HEK293T (cell line): ENCODE data around the gene CTF1.

Source experiments
- ARNT ChIP-seq: fragments of 450-650 bp; IDR thresholded peaks from 2 replicates; pipeline ENCODE4 v1.6.1; 2017; ENCODE audit warnings: mild to moderate bottlenecking
- BHLHE40 ChIP-seq: fragments of 450-650 bp; IDR thresholded peaks from 2 replicates; pipeline ENCODE4 v1.6.1; 2016; ENCODE audit warnings: mild to moderate bottlenecking, moderate library complexity, borderline replicate concordance
- CTBP1 ChIP-seq: fragments of 450-650 bp; IDR thresholded peaks from 2 replicates; pipeline ENCODE4 v1.6.1; 2016; ENCODE audit warnings: borderline replicate concordance
- FOXK2 ChIP-seq: fragments of 450-650 bp; IDR thresholded peaks from 2 replicates; pipeline ENCODE4 v1.6.1; 2016; ENCODE audit warnings: mild to moderate bottlenecking
- FOXM1 ChIP-seq: fragments of 450-650 bp; IDR thresholded peaks from 2 replicates; pipeline ENCODE4 v1.6.1; 2017; ENCODE audit warnings: mild to moderate bottlenecking, borderline replicate concordance
- HDGF ChIP-seq: fragments of 450-650 bp; IDR thresholded peaks from 2 replicates; pipeline ENCODE4 v1.6.1; 2017; ENCODE audit warnings: antibody characterized with exemption, borderline replicate concordance
- L3MBTL2 ChIP-seq: fragments of 450-650 bp; conservative IDR thresholded peaks from 2 replicates; pipeline ENCODE4 v1.6.1; 2016; ENCODE audit warnings: mild to moderate bottlenecking
- NFRKB ChIP-seq: fragments of 450-650 bp; IDR thresholded peaks from 2 replicates; pipeline ENCODE4 v1.6.1; 2016; ENCODE audit warnings: mild to moderate bottlenecking, moderate library complexity
- PKNOX1 ChIP-seq: fragments of 450-650 bp; IDR thresholded peaks from 2 replicates; pipeline ENCODE4 v1.6.1; 2016
- SP1 ChIP-seq: fragments of 450-650 bp; IDR thresholded peaks from 2 replicates; pipeline ENCODE4 v1.6.1; 2017
- SUZ12 ChIP-seq: fragments of 450-650 bp; IDR thresholded peaks from 2 replicates; pipeline ENCODE4 v1.6.1; 2016; ENCODE audit warnings: mild to moderate bottlenecking
- TARDBP ChIP-seq: fragments of 450-650 bp; IDR thresholded peaks from 2 replicates; pipeline ENCODE4 v1.6.1; 2016

DNA sequence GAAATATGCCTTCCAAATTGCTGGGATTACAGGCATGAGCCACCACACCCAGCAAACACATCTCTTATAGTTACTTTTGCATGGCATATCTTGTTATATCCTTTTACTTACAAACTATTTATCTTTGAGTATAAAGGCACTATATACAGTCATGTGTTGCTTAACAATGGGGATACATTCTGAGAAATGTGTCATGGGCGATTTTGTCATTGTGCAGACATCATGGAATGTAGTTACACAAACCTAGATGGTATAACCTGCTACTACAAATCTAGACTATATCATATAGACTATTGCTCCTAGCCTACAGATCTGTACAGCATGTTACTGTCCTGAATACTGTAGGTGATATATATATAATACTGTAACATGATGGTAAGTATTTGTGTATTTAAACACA, 46.2 kb upstream of the CTF1 start:
- TF ChIP-seq FOXM1 (no peak), TARDBP (no peak), SUZ12 (no peak), BHLHE40 (no peak), CTBP1 (no peak), SP1 (no peak), L3MBTL2 (no peak), HDGF (no peak), FOXK2 (no peak), ARNT (no peak), NFRKB (no peak), PKNOX1 (no peak)
